Endothelial cell of umbilical vein (primary cell): ENCODE data around the gene GLRA2. TPM values are rescaled to one million over a fixed set of nuclear protein-coding genes. Genes with fewer than 3 reads are reported as not detected.

Source experiments
- BruUV-seq: library from RNA; stranded (reverse); fragments of 400-500 nt; replicated peaks from 2 replicates; lab custom pipeline; 2021; lab: Mats Ljungman, UMichigan
- CTCF ChIA-PET: fragments of 300-600, 350-600 bp; sonication (Branson Sonifier 250); formaldehyde crosslinking; loops from one replicate; lab custom pipeline; 2021; ENCODE audit warnings: antibody characterized with exemption, inconsistent platforms; lab: Charles Lee
- POLR2A ChIA-PET: fragments of 300-600, 350-600 bp; sonication (Branson Sonifier 250); formaldehyde crosslinking; loops from one replicate; lab custom pipeline; 2021; ENCODE audit warnings: antibody characterized with exemption, inconsistent platforms; lab: Charles Lee
- DNase-seq: peaks from one replicate; pipeline ENCODE4 v3.0.0-alpha.2; 2011; ENCODE audit warnings: low read depth, low spot score
- FAIRE-seq: peaks from 2 replicates; lab custom pipeline; 2011; peaks lifted over from hg19 to GRCh38; lab: Jason Lieb, UNC
- H2AFZ ChIP-seq: 2 replicates; pipeline ENCODE4 v1.6.0; 2012; ENCODE audit warnings: low read depth, low read length, control low read depth, inconsistent platforms
- H3K27ac ChIP-seq: 2 replicates; pipeline ENCODE4 v1.5.1; 2011; ENCODE audit warnings: low read depth, mild to moderate bottlenecking, control low read depth, low read length, moderate library complexity; ENCODE audit not compliant: insufficient read depth
- H3K27me3 ChIP-seq, 2 experiments: 2 replicates each; pipeline versions ENCODE4 v1.6.0 to v1.6.1; 2011; ENCODE audit warnings: low read length in 2 of 2, mixed read lengths in 1 of 2; ENCODE audit not compliant: control insufficient read depth in 2 of 2, insufficient read depth in 2 of 2
- H3K36me3 ChIP-seq, 2 experiments: 2 replicates in 1 of 2; 3 replicates in 1 of 2; pipeline ENCODE4 v1.5.1; 2011; ENCODE audit warnings: low read length in 2 of 2, mild to moderate bottlenecking in 1 of 2, moderate library complexity in 1 of 2; ENCODE audit not compliant: control insufficient read depth in 2 of 2, insufficient read depth in 2 of 2; ENCODE audit errors: extremely low read depth in 1 of 2
- H3K4me1 ChIP-seq: 3 replicates; pipeline ENCODE4 v1.5.1; 2011; ENCODE audit warnings: mild to moderate bottlenecking, low read length; ENCODE audit not compliant: control insufficient read depth, insufficient read depth; ENCODE audit errors: extremely low read depth
- H3K4me2 ChIP-seq: 2 replicates; pipeline ENCODE4 v1.6.1; 2011; ENCODE audit warnings: low read length, control low read depth, mixed read lengths; ENCODE audit not compliant: insufficient read depth
- H3K4me3 ChIP-seq, 3 experiments: fragments of 200-600 bp in 1 of 3; sonication (generic), shearing (Covaris generic) in 1 of 3; replicated peaks in 1 of 3; 2 replicates each; pipeline ENCODE4 v1.5.1; 2011 to 2016; ENCODE audit warnings: control low read depth in 3 of 3, low read length in 3 of 3, mild to moderate bottlenecking in 2 of 3, inconsistent platforms in 1 of 3, low read depth in 1 of 3, moderate library complexity in 1 of 3; ENCODE audit not compliant: insufficient read depth in 1 of 3
- H3K79me2 ChIP-seq: 2 replicates; pipeline ENCODE4 v1.6.0; 2012; ENCODE audit warnings: low read length, inconsistent platforms; ENCODE audit not compliant: control insufficient read depth, insufficient read depth
- H3K9ac ChIP-seq: replicated peaks from 2 replicates; pipeline ENCODE3; 2011; ENCODE audit warnings: low read length, control low read depth; ENCODE audit not compliant: insufficient read depth; ENCODE audit errors: extremely low read depth
- H3K9me1 ChIP-seq: replicated peaks from 3 replicates; pipeline ENCODE4 v1.6.0; 2011; ENCODE audit warnings: mild to moderate bottlenecking, low read length; ENCODE audit not compliant: control insufficient read depth, insufficient read depth; ENCODE audit errors: extremely low read depth
- H3K9me3 ChIP-seq: replicated peaks from 2 replicates; pipeline ENCODE4 v1.5.1; 2012; ENCODE audit warnings: low read length, inconsistent platforms; ENCODE audit not compliant: control insufficient read depth, insufficient read depth
- H4K20me1 ChIP-seq: replicated peaks from 2 replicates; pipeline ENCODE3; 2011; ENCODE audit warnings: mild to moderate bottlenecking, low read length; ENCODE audit not compliant: control insufficient read depth, insufficient read depth; ENCODE audit errors: extremely low read depth
- EZH2 ChIP-seq: IDR thresholded peaks from 2 replicates; pipeline ENCODE4 v1.6.1; 2012; ENCODE audit warnings: borderline replicate concordance, low read depth, mild to moderate bottlenecking, moderate library complexity, low read length, inconsistent platforms; ENCODE audit not compliant: severe bottlenecking
- FOS ChIP-seq: IDR thresholded peaks from 2 replicates; pipeline ENCODE4 v1.6.1; 2011; ENCODE audit warnings: mild to moderate bottlenecking, low read length, moderate library complexity, borderline replicate concordance; ENCODE audit not compliant: insufficient read depth
- GATA2 ChIP-seq: IDR thresholded peaks from 2 replicates; pipeline ENCODE4 v1.7.0; 2011; ENCODE audit warnings: low read depth, mild to moderate bottlenecking, moderate library complexity, mixed read lengths, low read length; ENCODE audit not compliant: insufficient read length, insufficient read depth
- JUN ChIP-seq: IDR thresholded peaks from 2 replicates; pipeline ENCODE4 v1.6.1; 2011; ENCODE audit warnings: borderline replicate concordance, low read depth; ENCODE audit not compliant: insufficient read length, insufficient read depth
- MYC ChIP-seq: IDR thresholded peaks from one replicate; pipeline ENCODE4 v1.6.1; 2011; ENCODE audit warnings: mild to moderate bottlenecking, low read depth, low read length
- POLR2A ChIP-seq: IDR thresholded peaks from 2 replicates; pipeline ENCODE4 v1.6.1; 2012; ENCODE audit warnings: low read depth, mild to moderate bottlenecking, control low read depth, low read length
- POLR2AphosphoS5 ChIP-seq: IDR thresholded peaks from 2 replicates; pipeline ENCODE4 v1.6.1; 2012; ENCODE audit warnings: low read depth, mild to moderate bottlenecking, control low read depth, low read length, moderate library complexity; ENCODE audit not compliant: insufficient read depth
- dilution Hi-C: fragments of 300-500 bp; cut with MboI; formaldehyde crosslinking; loops from one replicate; pipeline ENCODE4 v1.15.0; 2019; ENCODE audit warnings: low sequenced_read_pairs; ENCODE audit not compliant: extremely low pct_ligation_motif_present
- intact Hi-C: fragments of 100-400 bp; cut with micrococcal nuclease; formaldehyde crosslinking; loops from one replicate; pipeline ENCODE4 v1.10.0; 2022
- polyA plus RNA-seq, 4 experiments: library from polyadenylated mRNA; depleted of rRNA in 3 of 4; stranded (reverse) in 3 of 4; unstranded in 1 of 4; fragments of >200 nt; gene quantifications; 2 replicates each; pipeline versions ENCODE4 v1.2.1 to v1.2.3, GENCODE V29; 2011 to 2012; ENCODE audit warnings: missing spikeins in 1 of 4
- total RNA-seq: library from RNA; stranded (reverse); gene quantifications from 2 replicates; pipeline ENCODE4 v1.2.3, GENCODE V29; 2021
- TF ChIP-seq, protein P1 (sequence below), 2 donors: IDR thresholded peaks; 1 replicate in 1 of 2; 2 replicates in 1 of 2; pipeline ENCODE4 v1.5.1; 2011; ENCODE audit warnings: low read length in 2 of 2, mild to moderate bottlenecking in 2 of 2, moderate library complexity in 2 of 2, control low read depth in 1 of 2, inconsistent platforms in 1 of 2, low read depth in 1 of 2; ENCODE audit not compliant: insufficient read depth in 1 of 2; ENCODE audit errors: extremely low read depth in 1 of 2
- TF ChIP-seq, protein P2 (sequence below): IDR thresholded peaks from 2 replicates; pipeline ENCODE4 v1.6.1; 2011; ENCODE audit not compliant: insufficient read depth, insufficient read length

Gene GLRA2
- total and polyA plus RNA-seq, 2 donors (not counting 3 experiments of a cell fraction or from before 2014, with no cell fraction given): not detected

DNA sequence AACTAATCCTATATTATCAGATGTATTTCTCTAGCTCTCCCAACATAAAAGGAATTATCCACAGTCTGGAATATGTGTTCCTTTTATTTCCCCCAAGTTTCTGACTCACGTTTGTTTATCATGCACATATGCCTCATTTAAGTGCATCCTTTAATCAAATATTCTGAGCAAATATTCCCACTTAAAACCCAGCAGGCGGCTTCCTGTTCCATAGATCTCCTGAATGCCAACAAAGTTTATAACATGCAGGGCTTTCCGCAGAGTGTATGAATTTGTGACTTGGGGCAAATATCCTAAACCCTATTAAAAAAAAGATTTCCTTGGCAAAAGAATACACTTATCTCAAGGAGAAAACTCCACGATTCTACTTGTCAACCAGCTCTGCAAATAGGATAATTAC, 16.9 kb downstream of the GLRA2 start:
- no peak overlapping the region for H3K4me3 ChIP-seq
- no peaks in the 10 kb centered on the region for H3K9me1 ChIP-seq
- dilution Hi-C loops: no loop called here
- H3K27ac ChIP-seq: no peak overlapping the region
- no peak overlapping the region for H3K4me2 ChIP-seq
- FAIRE-seq: no peak
- ChIA-PET CTCF (no interaction called here), POLR2A (no interaction called here)
- H3K4me1 ChIP-seq: no peaks in the 10 kb centered on the region
- H3K27me3 ChIP-seq: no peaks in the 10 kb centered on the region
- no peaks in the 10 kb centered on the region for H3K9me3 ChIP-seq
- intact Hi-C loops: no loop called here
- TF ChIP-seq POLR2A (no peak), FOS (no peak), GATA2 (no peak), EZH2 (no peak), MYC (no peak)
- TF ChIP-seq, protein P1, sequence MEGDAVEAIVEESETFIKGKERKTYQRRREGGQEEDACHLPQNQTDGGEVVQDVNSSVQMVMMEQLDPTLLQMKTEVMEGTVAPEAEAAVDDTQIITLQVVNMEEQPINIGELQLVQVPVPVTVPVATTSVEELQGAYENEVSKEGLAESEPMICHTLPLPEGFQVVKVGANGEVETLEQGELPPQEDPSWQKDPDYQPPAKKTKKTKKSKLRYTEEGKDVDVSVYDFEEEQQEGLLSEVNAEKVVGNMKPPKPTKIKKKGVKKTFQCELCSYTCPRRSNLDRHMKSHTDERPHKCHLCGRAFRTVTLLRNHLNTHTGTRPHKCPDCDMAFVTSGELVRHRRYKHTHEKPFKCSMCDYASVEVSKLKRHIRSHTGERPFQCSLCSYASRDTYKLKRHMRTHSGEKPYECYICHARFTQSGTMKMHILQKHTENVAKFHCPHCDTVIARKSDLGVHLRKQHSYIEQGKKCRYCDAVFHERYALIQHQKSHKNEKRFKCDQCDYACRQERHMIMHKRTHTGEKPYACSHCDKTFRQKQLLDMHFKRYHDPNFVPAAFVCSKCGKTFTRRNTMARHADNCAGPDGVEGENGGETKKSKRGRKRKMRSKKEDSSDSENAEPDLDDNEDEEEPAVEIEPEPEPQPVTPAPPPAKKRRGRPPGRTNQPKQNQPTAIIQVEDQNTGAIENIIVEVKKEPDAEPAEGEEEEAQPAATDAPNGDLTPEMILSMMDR (IDR thresholded peaks at IDR 0.05; ENCODE audit: extremely low read depth in 1 of 2, insufficient read depth in 1 of 2, low read depth in 1 of 2, low read length in 2 of 2): no peak
- no peaks in the 10 kb centered on the region for H4K20me1 ChIP-seq
- H3K36me3 ChIP-seq: no peaks in the 10 kb centered on the region
- no peaks in the 10 kb centered on the region for H3K79me2 ChIP-seq
- no peak for DNase-seq
- no peak overlapping the region for H2AFZ ChIP-seq
- BruUV-seq: no TSS peak
- H3K9ac ChIP-seq: no peak overlapping the region

- H4K20me1 ChIP-seq: no peaks in the 10 kb centered on the region
- no peak overlapping the region for H3K9ac ChIP-seq
- no peak overlapping the region for H2AFZ ChIP-seq
- no peak for TF ChIP-seq JUN
- TF ChIP-seq FOS: no peak
- TF ChIP-seq POLR2A: no peak
- TF ChIP-seq POLR2AphosphoS5: no peak
- TF ChIP-seq, protein P1 (IDR thresholded peaks at IDR 0.05; ENCODE audit: extremely low read depth in 1 of 2, insufficient read depth in 1 of 2, low read depth in 1 of 2, low read length in 2 of 2): no peak
- TF ChIP-seq MYC: no peak
- TF ChIP-seq, protein P2, sequence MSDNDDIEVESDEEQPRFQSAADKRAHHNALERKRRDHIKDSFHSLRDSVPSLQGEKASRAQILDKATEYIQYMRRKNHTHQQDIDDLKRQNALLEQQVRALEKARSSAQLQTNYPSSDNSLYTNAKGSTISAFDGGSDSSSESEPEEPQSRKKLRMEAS: no peak
- no peak for TF ChIP-seq GATA2
- no peak for TF ChIP-seq EZH2
- FAIRE-seq (no peak), DNase-seq (no peak)
- intact Hi-C loops: no loop called here
- POLR2A ChIA-PET: no interaction called here
- CTCF ChIA-PET: no interaction called here
- BruUV-seq: no TSS peak
- no peaks in the 10 kb centered on the region for H3K27me3 ChIP-seq
- no peak overlapping the region for H3K4me2 ChIP-seq
- no peak overlapping the region for H3K4me3 ChIP-seq
- H3K4me1 ChIP-seq: no peaks in the 10 kb centered on the region
- dilution Hi-C loops: no loop called here
- H3K27ac ChIP-seq: no peak overlapping the region
- H3K79me2 ChIP-seq: no peaks in the 10 kb centered on the region
- H3K36me3 ChIP-seq: no peaks in the 10 kb centered on the region
- no peaks in the 10 kb centered on the region for H3K9me1 ChIP-seq
- H3K9me3 ChIP-seq: no peaks in the 10 kb centered on the region
These were observed 24.9 kb downstream of the GLRA2 start for GRCh38 chrX:14554131-14554715.
